GM12801 (cell line): ENCODE measurements around the gene CXorf65.

Experiments used
- CTCF ChIP-seq: IDR thresholded peaks from one replicate; pipeline ENCODE4 v1.5.1; 2011; ENCODE audit warnings: control low read depth; ENCODE audit not compliant: insufficient read length; ENCODE audit errors: extremely low read depth

CXorf65 gene

GRCh38 chrX:71095981-71096759 is 10.4 kb downstream of the CXorf65 start:
- no peak for TF ChIP-seq CTCF

GRCh38 chrX:71095555-71095980 is 11.0 kb downstream of the CXorf65 start, which contains the start of gene FOXO4:
Gene FOXO4, plus strand, starts transcription at chrX:71095851. Its CDS starts 678 bp downstream, at chrX:71096529.
- no peak for TF ChIP-seq CTCF

GRCh38 chrX:71095033-71095432 is 11.5 kb downstream of the CXorf65 start:
- no peak for TF ChIP-seq CTCF

- no peak for TF ChIP-seq CTCF
Measured at GRCh38 chrX:71091263-71091662, 15.3 kb downstream of the CXorf65 start.

GRCh38 chrX:71085900-71086299 is 20.6 kb downstream of the CXorf65 start:
- TF ChIP-seq CTCF = no peak

GRCh38 chrX:71082822-71083221 is 23.7 kb downstream of the CXorf65 start:
- TF ChIP-seq CTCF = no peak

GRCh38 chrX:71082124-71082647 is 24.4 kb downstream of the CXorf65 start:
- no peak for TF ChIP-seq CTCF
